ENCODE results near the gene EDN1.
A peak's percentile ranks its signal among the peaks of the same experiment; 100 is the strongest.

Gene EDN1

GRCh38 chr6:12289933-12290820 is at the start of gene EDN1:
TSS of gene EDN1 (plus strand) at chr6:12290361. CDS start at chr6:12290630, 269 bp downstream.
- peak; percentile 21 for DNase-seq

- no peak for DNase-seq
Measured at GRCh38 chr6:12241493-12242175, 48.5 kb upstream of the EDN1 start.

- no peak for DNase-seq
Measured at GRCh38 chr6:12243169-12243568, 47.0 kb upstream of the EDN1 start.

- no peak for DNase-seq
Measured at GRCh38 chr6:12245360-12245759, 44.8 kb upstream of the EDN1 start.

GRCh38 chr6:12245763-12246718 is 44.1 kb upstream of the EDN1 start:
- DNase-seq, result no peak

GRCh38 chr6:12246900-12247299 is 43.3 kb upstream of the EDN1 start:
- no peak for DNase-seq

- DNase-seq, result no peak
Measured at GRCh38 chr6:12249541-12250382, 40.4 kb upstream of the EDN1 start.

GRCh38 chr6:12250383-12250770 is 39.8 kb upstream of the EDN1 start:
- DNase-seq, result no peak

- no peak for DNase-seq
Measured at GRCh38 chr6:12254210-12254609, 36.0 kb upstream of the EDN1 start.

GRCh38 chr6:12258191-12258590 is 32.0 kb upstream of the EDN1 start:
- DNase-seq, result no peak

- no peak for DNase-seq
Measured at GRCh38 chr6:12258591-12259075, 31.5 kb upstream of the EDN1 start.

- no peak for DNase-seq
Measured at GRCh38 chr6:12260458-12261093, 29.6 kb upstream of the EDN1 start.

GRCh38 chr6:12261502-12261901 is 28.7 kb upstream of the EDN1 start:
- DNase-seq, result no peak

- no peak for DNase-seq
Measured at GRCh38 chr6:12262236-12263061, 27.7 kb upstream of the EDN1 start.

GRCh38 chr6:12263403-12263802 is 26.8 kb upstream of the EDN1 start:
- no peak for DNase-seq

- DNase-seq, result no peak
Measured at GRCh38 chr6:12264671-12265070, 25.5 kb upstream of the EDN1 start.

GRCh38 chr6:12265296-12265695 is 24.9 kb upstream of the EDN1 start:
- no peak for DNase-seq

GRCh38 chr6:12265791-12266190 is 24.4 kb upstream of the EDN1 start:
- DNase-seq, result no peak

- no peak for DNase-seq
Measured at GRCh38 chr6:12266571-12266970, 23.6 kb upstream of the EDN1 start.

- DNase-seq, result no peak
Measured at GRCh38 chr6:12269110-12269509, 21.1 kb upstream of the EDN1 start.
